Measurements from ENCODE around the gene COL23A1. TPM values are rescaled to one million over a fixed set of nuclear protein-coding genes. Genes with fewer than 3 reads are reported as not detected.
A peak's percentile ranks its signal among the peaks of the same experiment; 100 is the strongest.

The COL23A1 gene
- polyA plus RNA-seq, 1 donor from 2014 or later, result 0.18 TPM

DNA sequence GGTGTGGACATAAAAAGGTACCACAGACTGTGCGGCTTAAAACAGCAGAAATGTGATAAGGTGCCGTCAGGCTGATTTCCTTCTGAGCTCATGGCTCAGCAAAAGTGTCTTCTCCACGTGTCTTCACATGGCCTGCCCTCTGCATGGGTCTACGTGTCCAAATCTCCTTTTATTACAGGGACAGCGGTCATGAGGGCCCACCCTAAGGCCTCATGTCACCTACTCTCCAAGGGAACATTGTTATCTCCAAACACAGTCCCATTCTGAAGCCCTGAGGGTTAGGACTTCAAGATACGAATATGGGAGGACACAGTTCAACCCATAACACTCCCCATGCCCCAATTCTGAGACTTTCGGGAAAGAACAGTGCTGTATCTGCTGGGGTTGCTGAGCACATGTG, 35.2 kb downstream of the COL23A1 start:
- no peak overlapping the region for H3K4me3 Mint-ChIP-seq
- H3K9me3 Mint-ChIP-seq, result no peaks in the 10 kb centered on the region
- peaks cover 18% of the 10 kb centered on the region for H3K27me3 Mint-ChIP-seq
- H3K27ac Mint-ChIP-seq, result no peak overlapping the region
- peaks cover 0 to under 1% (median 0%) of the 10 kb centered on the region in 3 donors for H3K4me1 Mint-ChIP-seq
- H3K36me3 Mint-ChIP-seq, result peaks cover 2% of the 10 kb centered on the region

DNA sequence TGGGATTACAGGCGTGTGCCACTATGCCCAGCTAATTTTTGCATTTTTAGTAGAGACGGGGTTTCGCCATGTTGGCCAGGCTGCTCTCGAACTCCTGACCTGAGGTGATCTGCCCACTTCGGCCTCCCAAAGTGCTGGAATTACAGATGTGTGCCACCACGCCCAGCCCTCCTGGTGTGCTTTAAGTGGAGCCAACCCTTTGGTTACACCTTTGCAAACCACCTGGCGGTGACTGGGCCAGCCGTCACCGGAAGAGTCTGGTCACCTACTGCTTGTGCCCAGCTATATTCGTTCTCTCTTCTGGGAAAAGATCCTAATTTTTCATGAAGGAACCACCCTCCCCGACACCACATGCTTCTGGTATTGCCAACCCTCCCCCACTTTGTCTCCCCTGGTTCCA, 35.9 kb downstream of the COL23A1 start:
- no peak overlapping the region for H3K4me3 Mint-ChIP-seq
- no peaks in the 10 kb centered on the region for H3K9me3 Mint-ChIP-seq
- H3K27ac Mint-ChIP-seq, result peak overlapping the region in 1 of 3 donors; percentile 16
- H3K4me1 Mint-ChIP-seq, result no peaks in the 10 kb centered on the region
- peaks cover 2% of the 10 kb centered on the region for H3K36me3 Mint-ChIP-seq
- H3K27me3 Mint-ChIP-seq, result peaks cover 17% of the 10 kb centered on the region

DNA sequence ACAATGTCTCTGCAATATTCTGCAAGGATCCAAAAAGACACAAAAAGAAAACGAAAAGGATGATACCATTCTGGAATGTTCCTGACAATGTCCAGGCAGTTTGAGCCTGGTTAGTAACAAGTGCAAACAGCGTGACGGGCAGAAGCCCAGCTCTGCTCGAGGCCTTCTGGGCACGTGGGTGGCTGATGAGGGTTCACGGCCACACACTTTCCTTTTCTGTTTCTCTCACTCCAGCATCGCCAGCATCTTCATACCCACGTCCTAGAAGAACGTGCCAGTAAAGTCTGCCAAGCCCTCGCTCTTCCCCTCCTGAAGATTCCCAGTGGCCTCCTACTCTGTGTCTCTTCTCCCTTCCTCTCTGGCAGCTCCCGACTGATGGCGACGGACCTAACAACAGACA, 36.7 kb downstream of the COL23A1 start:
- Mint-ChIP-seq H3K27ac (no peak overlapping the region), H3K4me1 (no peaks in the 10 kb centered on the region), H3K4me3 (no peak overlapping the region), H3K9me3 (no peaks in the 10 kb centered on the region), H3K36me3 (peaks cover 2% of the 10 kb centered on the region), H3K27me3 (peaks cover 13% of the 10 kb centered on the region)

GRCh38 chr5:178551468-178551867, 38.7 kb downstream of the COL23A1 start:
- Mint-ChIP-seq H3K9me3 (no peaks in the 10 kb centered on the region), H3K27ac (no peak overlapping the region), H3K27me3 (peaks cover 13% of the 10 kb centered on the region), H3K4me1 (peaks cover 0 to 1% (median 0%) of the 10 kb centered on the region in 3 donors), H3K4me3 (no peak overlapping the region), H3K36me3 (peaks cover 4% of the 10 kb centered on the region)

- no peak overlapping the region for H3K4me3 Mint-ChIP-seq
- peaks cover 13% of the 10 kb centered on the region for H3K27me3 Mint-ChIP-seq
- no peaks in the 10 kb centered on the region for H3K9me3 Mint-ChIP-seq
- H3K4me1 Mint-ChIP-seq, result peaks cover 0 to 1% (median 0%) of the 10 kb centered on the region in 3 donors
- H3K27ac Mint-ChIP-seq, result no peak overlapping the region
- peaks cover 4% of the 10 kb centered on the region for H3K36me3 Mint-ChIP-seq
Measured at GRCh38 chr5:178551059-178551458, 39.1 kb downstream of the COL23A1 start.

DNA sequence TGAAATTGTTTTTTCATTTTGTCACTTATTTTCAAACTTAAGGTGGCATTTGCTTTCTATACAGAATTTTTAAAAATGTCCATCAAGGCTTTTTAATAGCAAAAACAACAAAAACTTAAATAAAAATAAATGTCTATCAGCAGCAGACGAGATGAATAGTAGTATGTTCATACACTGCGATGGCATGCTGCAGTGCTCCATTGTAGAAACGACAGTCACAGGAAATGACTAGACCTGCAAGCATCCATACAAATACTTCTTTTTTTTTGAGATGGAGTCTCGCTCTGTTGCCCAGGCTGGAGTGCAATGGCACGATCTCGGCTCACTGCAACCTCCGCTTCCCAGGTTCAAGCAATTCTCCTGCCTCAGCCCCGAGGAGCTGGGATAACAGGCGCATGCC, 41.4 kb downstream of the COL23A1 start:
- Mint-ChIP-seq H3K27me3 (peaks cover 6% of the 10 kb centered on the region), H3K9me3 (no peaks in the 10 kb centered on the region), H3K4me1 (peaks cover 0 to 1% (median 0%) of the 10 kb centered on the region in 3 donors), H3K36me3 (peaks cover 3% of the 10 kb centered on the region), H3K4me3 (no peak overlapping the region), H3K27ac (no peak overlapping the region)

DNA sequence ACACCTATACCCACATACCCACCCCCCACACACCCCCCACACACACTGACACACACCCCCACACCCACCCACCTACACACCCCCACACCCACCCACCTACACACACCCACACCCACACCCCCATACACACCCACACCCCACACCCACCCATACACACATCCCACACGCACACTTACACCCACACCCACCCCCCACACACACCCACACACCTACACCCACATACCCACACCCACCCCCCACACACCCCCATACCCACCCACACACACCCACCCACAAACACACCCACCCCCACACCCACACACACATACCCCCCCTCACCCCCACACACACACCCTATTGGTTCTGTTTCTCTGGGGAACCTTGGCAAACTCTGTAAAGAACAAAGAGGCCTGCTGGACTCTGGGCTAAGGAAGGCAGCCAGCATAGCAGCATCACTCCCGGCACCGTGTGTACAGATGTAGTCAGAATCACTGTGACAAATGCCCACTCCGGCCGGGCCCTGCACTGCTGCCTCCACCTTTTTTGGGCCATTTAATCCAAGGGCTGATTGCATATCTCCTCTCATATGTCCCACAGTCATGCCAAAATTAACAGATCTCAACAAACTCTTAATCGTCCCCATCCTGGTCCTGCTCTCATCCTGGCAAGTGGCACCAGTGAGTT, 42.3 kb downstream of the COL23A1 start:
- peaks cover 0 to 1% (median 0%) of the 10 kb centered on the region in 3 donors for H3K4me1 Mint-ChIP-seq
- H3K27me3 Mint-ChIP-seq, result peaks cover 6% of the 10 kb centered on the region
- peak overlapping the region in 1 of 4 donors; percentile 65 for H3K4me3 Mint-ChIP-seq
- peaks cover 2% of the 10 kb centered on the region for H3K36me3 Mint-ChIP-seq
- no peaks in the 10 kb centered on the region for H3K9me3 Mint-ChIP-seq
- H3K27ac Mint-ChIP-seq, result no peak overlapping the region

GRCh38 chr5:178547052-178547666, 43.0 kb downstream of the COL23A1 start:
- Mint-ChIP-seq H3K27ac (no peak overlapping the region), H3K27me3 (peaks cover 8% of the 10 kb centered on the region), H3K4me1 (peaks cover 0 to 1% (median 0%) of the 10 kb centered on the region in 3 donors), H3K36me3 (peaks cover 2% of the 10 kb centered on the region), H3K4me3 (no peak overlapping the region), H3K9me3 (no peaks in the 10 kb centered on the region)

- H3K36me3 Mint-ChIP-seq, result peaks cover 2% of the 10 kb centered on the region
- H3K27me3 Mint-ChIP-seq, result peaks cover 6% of the 10 kb centered on the region
- no peak overlapping the region for H3K27ac Mint-ChIP-seq
- H3K9me3 Mint-ChIP-seq, result no peaks in the 10 kb centered on the region
- H3K4me3 Mint-ChIP-seq, result no peak overlapping the region
- peaks cover 0 to 1% (median 0%) of the 10 kb centered on the region in 3 donors for H3K4me1 Mint-ChIP-seq
Measured at GRCh38 chr5:178546675-178547033, 43.5 kb downstream of the COL23A1 start.

DNA sequence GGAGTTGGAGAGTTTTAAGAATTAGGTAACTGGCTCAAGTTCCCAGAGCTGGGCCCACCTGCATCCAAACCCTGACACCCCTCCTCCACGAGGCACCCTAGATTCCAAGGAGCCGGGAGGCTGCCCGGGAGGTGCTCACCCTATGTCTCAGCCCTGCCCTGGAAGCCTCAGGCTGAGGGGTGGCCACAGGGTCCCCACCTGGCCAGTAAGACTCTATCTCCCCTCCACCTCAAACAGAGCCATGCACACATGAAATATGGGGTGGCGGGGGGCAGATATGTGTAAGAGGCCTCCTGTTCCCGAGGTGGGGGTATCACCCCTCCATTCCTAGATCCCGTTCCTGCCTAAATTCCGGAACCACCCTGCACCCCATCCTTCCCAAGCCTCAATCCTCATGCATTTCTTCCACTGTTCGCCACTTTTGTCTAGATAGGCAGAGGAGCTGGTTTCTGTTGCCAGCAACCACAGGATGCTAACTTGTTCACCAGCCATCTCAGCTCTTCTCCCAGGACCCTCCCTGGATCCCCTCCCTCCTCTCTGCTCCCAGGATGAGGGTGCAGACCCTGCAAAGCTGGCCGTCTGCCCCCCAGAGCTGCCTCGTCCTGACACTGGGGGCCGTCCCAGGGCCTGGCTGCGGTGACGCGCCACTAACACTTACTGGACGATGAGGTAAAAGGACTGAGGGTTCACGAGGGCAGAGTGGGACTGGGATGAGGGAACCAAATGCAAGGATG, 44.1 kb downstream of the COL23A1 start:
- Mint-ChIP-seq H3K27ac (no peak overlapping the region), H3K9me3 (no peaks in the 10 kb centered on the region), H3K4me3 (no peak overlapping the region), H3K36me3 (peaks cover 2% of the 10 kb centered on the region), H3K4me1 (peaks cover 0 to 1% (median 0%) of the 10 kb centered on the region in 3 donors), H3K27me3 (peaks cover 2% of the 10 kb centered on the region)

GRCh38 chr5:178545176-178545575, 45.0 kb downstream of the COL23A1 start:
- peaks cover 0 to 1% (median 0%) of the 10 kb centered on the region in 3 donors for H3K4me1 Mint-ChIP-seq
- H3K27me3 Mint-ChIP-seq, result peaks cover 2% of the 10 kb centered on the region
- H3K4me3 Mint-ChIP-seq, result no peak overlapping the region
- H3K36me3 Mint-ChIP-seq, result peaks cover 2% of the 10 kb centered on the region
- no peaks in the 10 kb centered on the region for H3K9me3 Mint-ChIP-seq
- no peak overlapping the region for H3K27ac Mint-ChIP-seq

- Mint-ChIP-seq H3K4me1 (peaks cover 0 to 1% (median 0%) of the 10 kb centered on the region in 3 donors), H3K27ac (no peak overlapping the region), H3K4me3 (no peak overlapping the region), H3K36me3 (peaks cover 2% of the 10 kb centered on the region), H3K27me3 (peaks cover 2% of the 10 kb centered on the region), H3K9me3 (no peaks in the 10 kb centered on the region)
Measured at GRCh38 chr5:178544166-178544834, 45.9 kb downstream of the COL23A1 start.

GRCh38 chr5:178542455-178542854, 47.7 kb downstream of the COL23A1 start:
- no peaks in the 10 kb centered on the region for H3K4me1 Mint-ChIP-seq
- H3K9me3 Mint-ChIP-seq, result no peaks in the 10 kb centered on the region
- H3K36me3 Mint-ChIP-seq, result no peaks in the 10 kb centered on the region
- no peak overlapping the region for H3K27ac Mint-ChIP-seq
- H3K27me3 Mint-ChIP-seq, result peaks cover 2% of the 10 kb centered on the region
- no peak overlapping the region for H3K4me3 Mint-ChIP-seq

- Mint-ChIP-seq H3K4me1 (no peaks in the 10 kb centered on the region), H3K4me3 (no peak overlapping the region), H3K36me3 (no peaks in the 10 kb centered on the region), H3K9me3 (peaks cover 0 to 1% (median 0%) of the 10 kb centered on the region in 3 donors), H3K27me3 (peaks cover 2% of the 10 kb centered on the region), H3K27ac (no peak overlapping the region)
Measured at GRCh38 chr5:178540526-178540925, 49.7 kb downstream of the COL23A1 start.

- H3K27ac Mint-ChIP-seq, result no peak overlapping the region
- H3K36me3 Mint-ChIP-seq, result no peaks in the 10 kb centered on the region
- no peaks in the 10 kb centered on the region for H3K4me1 Mint-ChIP-seq
- H3K27me3 Mint-ChIP-seq, result peaks cover 2% of the 10 kb centered on the region
- peaks cover 0 to 1% (median 0%) of the 10 kb centered on the region in 3 donors for H3K9me3 Mint-ChIP-seq
- no peak overlapping the region for H3K4me3 Mint-ChIP-seq
Measured at GRCh38 chr5:178538741-178539229, 51.4 kb downstream of the COL23A1 start.

Data from IgD-negative memory B cell (primary cell).